GM19240 (cell line): ENCODE measurements around the gene P2RX7.

Source experiments
- DNase-seq: peaks from one replicate; pipeline ENCODE4 v3.0.0; 2011; ENCODE audit warnings: low spot score; ENCODE audit not compliant: insufficient read length

P2RX7 gene

GRCh38 chr12:121132601-121133481 lies at the start of gene P2RX7:
Gene P2RX7 (plus strand): TSS chr12:121132876. CDS start chr12:121132971, 95 bp downstream.
- no peak for DNase-seq

GRCh38 chr12:121084229-121084628 lies 48.4 kb upstream of the P2RX7 start:
- no peak for DNase-seq

GRCh38 chr12:121085069-121085468 lies 47.6 kb upstream of the P2RX7 start:
- no peak for DNase-seq

DNA sequence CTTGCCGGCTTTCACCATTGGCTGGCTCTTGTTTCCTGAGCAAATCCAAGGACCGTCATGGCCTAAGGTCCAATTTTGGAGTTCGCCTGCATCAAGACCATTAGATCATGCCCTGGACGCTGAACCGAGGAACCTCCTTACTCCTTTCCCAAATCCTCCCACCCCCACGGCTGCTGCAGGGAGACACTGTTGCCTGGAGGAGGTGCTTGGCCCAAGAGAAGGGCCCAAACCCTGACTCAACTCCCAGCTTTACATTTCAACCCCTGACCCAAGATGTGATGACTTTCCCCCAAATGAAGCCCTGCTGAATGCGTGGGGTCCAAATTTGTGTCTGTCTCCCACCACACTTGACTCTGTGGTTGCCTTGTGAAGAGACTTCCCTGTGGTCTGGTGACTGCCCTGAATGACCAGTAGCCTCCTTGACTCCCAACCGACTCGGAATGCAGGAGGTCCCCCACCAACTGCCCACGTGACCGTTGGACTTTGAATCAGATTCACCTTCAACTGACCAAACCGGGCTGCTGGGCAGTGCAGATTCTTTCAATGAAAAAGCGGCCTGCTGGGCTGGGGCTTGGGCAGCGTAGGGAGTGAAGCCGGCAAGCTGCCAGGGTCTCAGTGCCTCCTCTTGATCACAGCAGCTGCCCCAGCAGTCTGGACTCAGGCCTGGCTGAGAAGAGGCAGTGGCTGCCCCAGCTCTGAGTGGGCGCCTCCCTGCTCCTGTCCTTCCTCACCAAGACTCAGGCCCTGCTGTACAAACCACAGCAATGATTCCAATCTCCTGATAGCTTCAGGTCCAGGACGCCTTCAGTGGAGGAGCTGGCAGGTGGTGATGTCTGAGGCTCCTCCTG lies 46.9 kb upstream of the P2RX7 start:
- DNase-seq, result no peak

- DNase-seq, result no peak
Observed at GRCh38 chr12:121086781-121087295, 45.8 kb upstream of the P2RX7 start.

DNA sequence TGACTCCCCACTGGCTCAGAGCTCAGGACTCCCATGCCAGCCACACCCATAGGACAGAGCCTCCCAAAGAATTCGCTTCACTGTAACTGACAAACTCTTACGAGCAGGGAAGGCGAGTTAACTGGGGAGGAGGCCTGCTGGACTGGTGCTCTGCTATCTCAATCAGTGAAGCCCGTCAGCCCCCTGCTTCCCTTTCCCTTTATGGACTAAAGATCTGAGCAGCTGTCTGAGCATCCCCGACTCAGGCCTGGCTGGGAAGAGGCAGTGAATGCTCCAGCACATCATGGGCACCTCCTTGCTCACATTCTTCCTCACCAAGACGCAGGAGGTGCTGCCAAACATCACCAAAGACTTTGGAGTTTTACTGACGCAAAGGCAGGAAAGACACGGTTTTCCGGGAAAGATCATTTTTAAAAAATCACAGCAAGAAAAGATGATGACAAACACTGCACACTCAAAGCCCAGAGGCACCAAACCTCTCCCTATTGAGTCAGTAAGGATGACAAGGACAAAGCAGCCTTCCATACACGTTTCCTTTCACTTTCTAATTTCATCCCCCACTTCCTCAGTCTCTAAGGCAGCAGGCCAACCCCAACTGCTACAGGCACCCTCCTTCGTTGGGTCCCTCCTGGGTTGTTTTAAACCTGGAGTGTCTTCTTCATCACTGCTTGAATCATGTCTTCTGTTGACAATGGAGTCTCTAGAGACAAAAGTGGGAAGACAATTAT lies 45.0 kb upstream of the P2RX7 start:
- no peak for DNase-seq

- DNase-seq, result no peak
Observed at GRCh38 chr12:121088195-121088585, 44.5 kb upstream of the P2RX7 start.

GRCh38 chr12:121089031-121089812 lies 43.5 kb upstream of the P2RX7 start:
- DNase-seq, result no peak

GRCh38 chr12:121089813-121090430 lies 42.8 kb upstream of the P2RX7 start:
- no peak for DNase-seq

GRCh38 chr12:121090586-121091514 lies 41.8 kb upstream of the P2RX7 start:
- DNase-seq, result no peak

- no peak for DNase-seq
Observed at GRCh38 chr12:121092034-121092433, 40.6 kb upstream of the P2RX7 start.

- no peak for DNase-seq
Observed at GRCh38 chr12:121093487-121093891, 39.2 kb upstream of the P2RX7 start.

DNA sequence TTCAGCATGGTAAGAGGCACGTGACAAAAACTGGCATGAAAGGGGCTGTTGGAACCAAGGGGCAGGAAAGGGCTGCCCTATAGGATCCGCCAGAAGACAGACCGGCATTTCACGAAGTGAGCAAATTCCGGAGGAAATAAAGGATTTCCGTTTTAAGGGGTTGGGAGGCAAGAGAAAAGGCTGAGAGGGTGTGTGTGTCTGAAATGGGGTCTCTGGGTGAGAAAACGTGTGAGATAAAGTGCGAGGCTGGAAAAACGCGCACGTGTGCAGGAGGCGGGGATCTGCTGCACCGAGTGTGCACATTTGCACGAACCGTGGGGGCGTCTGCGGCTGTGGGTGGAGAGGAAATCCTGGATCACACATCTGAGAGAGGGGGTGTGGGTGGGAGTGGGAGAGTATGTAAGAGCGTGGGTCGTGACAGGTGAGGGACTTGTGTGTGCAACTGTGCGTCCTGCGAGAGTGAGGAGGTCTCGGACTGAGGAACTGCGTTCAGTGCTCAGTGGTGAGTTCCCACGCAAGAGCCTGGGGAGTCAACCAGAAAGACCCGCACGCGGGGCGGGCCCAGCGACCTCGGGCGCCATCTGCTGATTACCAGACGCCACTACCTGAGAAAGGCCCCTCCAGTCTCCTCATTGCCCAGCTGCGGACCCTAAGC lies 37.0 kb upstream of the P2RX7 start:
- peak; percentile 92 for DNase-seq

- no peak for DNase-seq
Observed at GRCh38 chr12:121096199-121096798, 36.4 kb upstream of the P2RX7 start.

GRCh38 chr12:121099779-121100178 lies 32.9 kb upstream of the P2RX7 start:
- DNase-seq, result no peak

DNA sequence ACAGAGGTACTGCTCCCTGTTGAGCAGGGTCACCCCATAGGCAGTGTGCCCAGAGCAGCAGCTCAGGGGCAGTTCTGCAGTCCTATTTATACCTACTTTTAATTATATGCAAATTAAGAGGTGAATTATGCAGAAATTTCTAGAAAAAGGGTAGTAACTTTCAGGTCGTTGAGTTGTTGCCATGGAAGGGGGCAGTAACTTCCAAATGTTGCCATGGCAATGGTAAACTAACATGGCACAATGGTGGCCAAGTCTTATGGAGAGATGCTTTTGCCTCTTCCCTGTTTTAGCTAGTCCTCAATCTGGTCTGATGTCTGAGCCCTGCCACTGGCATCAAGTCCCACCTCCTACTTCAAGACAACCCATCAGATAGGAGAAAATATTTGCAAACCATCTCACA lies 30.4 kb upstream of the P2RX7 start:
- no peak for DNase-seq

DNA sequence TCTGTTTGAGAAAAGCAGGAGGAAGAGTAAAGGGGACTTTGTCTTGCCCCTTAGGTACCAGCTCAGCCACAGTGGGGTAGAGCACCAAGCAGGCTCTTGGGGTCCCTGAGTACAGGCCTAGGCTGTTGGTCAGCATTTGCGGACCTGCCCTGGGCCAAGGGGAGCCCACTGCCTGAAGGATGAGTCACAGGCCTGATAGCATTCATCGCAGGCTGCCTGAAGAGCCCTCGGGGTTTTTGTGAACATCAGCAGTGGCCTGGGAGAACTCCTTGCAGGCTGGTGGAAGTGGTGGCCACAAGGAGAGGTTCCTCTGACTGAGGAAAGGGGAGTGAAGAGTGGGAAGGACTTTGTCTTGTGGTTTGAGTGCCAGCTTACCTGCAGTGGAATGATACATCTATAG lies 25.0 kb upstream of the P2RX7 start:
- no peak for DNase-seq

- no peak for DNase-seq
Observed at GRCh38 chr12:121108492-121108891, 24.2 kb upstream of the P2RX7 start.
